Osteoblast (primary cell): Measurements from ENCODE around the gene KCNMB4. TPM values are rescaled to one million over a fixed set of nuclear protein-coding genes. Genes with fewer than 3 reads are reported as not detected.

Source experiments
- DNase-seq: peaks from one replicate; pipeline ENCODE4 v3.0.0; 2011; ENCODE audit warnings: low spot score, mixed read lengths; ENCODE audit not compliant: insufficient read length; ENCODE audit errors: missing footprints
- H2AFZ ChIP-seq: 2 replicates; pipeline ENCODE4 v1.6.0; 2011; ENCODE audit warnings: mild to moderate bottlenecking, low read length
- H3K27ac ChIP-seq: 2 replicates; pipeline ENCODE4 v1.5.1; 2011; ENCODE audit warnings: mild to moderate bottlenecking, low read depth, low read length, moderate library complexity
- H3K27me3 ChIP-seq: 2 replicates; pipeline ENCODE4 v1.6.0; 2012; ENCODE audit warnings: mild to moderate bottlenecking, control low read depth, inconsistent platforms, low read length, moderate library complexity; ENCODE audit not compliant: insufficient read depth
- H3K36me3 ChIP-seq: 2 replicates; pipeline ENCODE4 v1.5.1; 2011; ENCODE audit warnings: mild to moderate bottlenecking, low read length, control low read depth, moderate library complexity; ENCODE audit not compliant: insufficient read depth
- H3K4me1 ChIP-seq: 2 replicates; pipeline ENCODE4 v1.5.1; 2011; ENCODE audit warnings: mild to moderate bottlenecking, low read length, control low read depth, moderate library complexity; ENCODE audit not compliant: insufficient read depth
- H3K4me2 ChIP-seq: 2 replicates; pipeline ENCODE4 v1.6.0; 2011; ENCODE audit warnings: mild to moderate bottlenecking, low read length; ENCODE audit not compliant: insufficient read depth
- H3K4me3 ChIP-seq: fragments of 200-600 bp; sonication (generic); 3 replicates; pipeline ENCODE4 v1.5.1; 2012; ENCODE audit warnings: mild to moderate bottlenecking, low read length, inconsistent platforms; ENCODE audit not compliant: insufficient read depth
- H3K79me2 ChIP-seq: 2 replicates; pipeline ENCODE4 v1.6.0; 2012; ENCODE audit warnings: mild to moderate bottlenecking, low read length, control low read depth, inconsistent platforms; ENCODE audit not compliant: insufficient read depth
- H3K9me3 ChIP-seq: 2 replicates; pipeline ENCODE4 v1.5.1; 2011; ENCODE audit warnings: low read depth, low read length, control low read depth
- H4K20me1 ChIP-seq: 2 replicates; pipeline ENCODE4 v1.6.0; 2012; ENCODE audit warnings: mild to moderate bottlenecking, low read length, control low read depth; ENCODE audit not compliant: insufficient read depth
- total RNA-seq: library from RNA; depleted of rRNA; stranded (reverse); fragments of >200 nt; gene quantifications from 2 replicates; pipeline ENCODE4 v1.2.3, GENCODE V29; 2012
- TF ChIP-seq, protein P1 (sequence below): IDR thresholded peaks from 2 replicates; pipeline ENCODE4 v1.5.1; 2011; ENCODE audit warnings: mild to moderate bottlenecking, low read depth, low read length, moderate library complexity; ENCODE audit errors: extremely low read depth

Gene KCNMB4
- total RNA-seq, 1 donor, result under 0.01 TPM

DNA sequence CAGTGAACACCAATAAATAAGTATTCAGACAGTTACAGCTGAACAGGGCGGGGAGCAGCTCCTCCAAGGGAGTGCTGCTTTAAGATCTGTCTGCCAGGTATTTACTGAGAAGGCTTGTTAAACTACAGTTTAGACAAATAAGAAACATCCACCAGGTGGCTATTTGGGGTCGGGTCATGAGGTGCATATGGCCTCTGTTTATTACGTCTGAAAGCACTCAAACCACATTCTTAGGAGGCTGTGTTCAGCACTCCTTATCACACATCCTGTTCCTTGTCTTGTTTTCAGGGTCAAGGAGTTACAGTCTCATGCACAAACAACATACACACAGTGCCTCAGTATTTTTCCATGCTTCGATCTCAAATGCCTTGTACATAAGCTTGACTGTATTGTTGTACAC lies 78.8 kb downstream of the KCNMB4 start:
- TF ChIP-seq, protein P1, sequence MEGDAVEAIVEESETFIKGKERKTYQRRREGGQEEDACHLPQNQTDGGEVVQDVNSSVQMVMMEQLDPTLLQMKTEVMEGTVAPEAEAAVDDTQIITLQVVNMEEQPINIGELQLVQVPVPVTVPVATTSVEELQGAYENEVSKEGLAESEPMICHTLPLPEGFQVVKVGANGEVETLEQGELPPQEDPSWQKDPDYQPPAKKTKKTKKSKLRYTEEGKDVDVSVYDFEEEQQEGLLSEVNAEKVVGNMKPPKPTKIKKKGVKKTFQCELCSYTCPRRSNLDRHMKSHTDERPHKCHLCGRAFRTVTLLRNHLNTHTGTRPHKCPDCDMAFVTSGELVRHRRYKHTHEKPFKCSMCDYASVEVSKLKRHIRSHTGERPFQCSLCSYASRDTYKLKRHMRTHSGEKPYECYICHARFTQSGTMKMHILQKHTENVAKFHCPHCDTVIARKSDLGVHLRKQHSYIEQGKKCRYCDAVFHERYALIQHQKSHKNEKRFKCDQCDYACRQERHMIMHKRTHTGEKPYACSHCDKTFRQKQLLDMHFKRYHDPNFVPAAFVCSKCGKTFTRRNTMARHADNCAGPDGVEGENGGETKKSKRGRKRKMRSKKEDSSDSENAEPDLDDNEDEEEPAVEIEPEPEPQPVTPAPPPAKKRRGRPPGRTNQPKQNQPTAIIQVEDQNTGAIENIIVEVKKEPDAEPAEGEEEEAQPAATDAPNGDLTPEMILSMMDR, result no peak
- Histone ChIP-seq H3K36me3 (no peaks in the 10 kb centered on the region), H2AFZ (no peak overlapping the region), H3K9me3 (no peaks in the 10 kb centered on the region), H3K79me2 (no peaks in the 10 kb centered on the region), H3K4me1 (no peaks in the 10 kb centered on the region), H3K27me3 (no peaks in the 10 kb centered on the region), H3K27ac (no peak overlapping the region), H3K4me2 (no peak overlapping the region), H3K4me3 (no peak overlapping the region), H4K20me1 (no peaks in the 10 kb centered on the region)
- no peak for DNase-seq

DNA sequence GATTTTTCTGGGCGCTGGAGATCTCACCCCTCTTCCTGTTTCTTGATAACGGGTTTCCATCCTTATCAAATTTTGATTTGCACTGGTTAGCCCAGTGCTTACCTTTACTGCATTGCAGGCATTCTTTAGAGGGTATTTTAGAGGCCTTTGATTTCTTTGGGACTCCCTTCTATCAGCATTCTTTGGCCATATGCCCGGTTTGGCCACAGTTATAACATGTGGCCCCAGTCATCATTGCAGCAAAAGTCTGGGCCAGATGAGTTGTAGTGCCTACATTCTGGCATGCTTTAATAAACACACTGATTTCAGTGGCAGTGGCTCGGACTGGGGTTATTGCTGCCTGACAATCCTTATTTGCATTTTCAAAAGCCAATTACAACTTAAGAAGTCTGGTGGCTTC lies 82.3 kb downstream of the KCNMB4 start:
- Histone ChIP-seq H2AFZ (no peak overlapping the region), H3K36me3 (no peaks in the 10 kb centered on the region), H3K27ac (no peak overlapping the region), H4K20me1 (no peaks in the 10 kb centered on the region), H3K4me1 (no peaks in the 10 kb centered on the region), H3K4me2 (no peak overlapping the region), H3K27me3 (no peaks in the 10 kb centered on the region), H3K79me2 (no peaks in the 10 kb centered on the region), H3K9me3 (no peaks in the 10 kb centered on the region), H3K4me3 (no peak overlapping the region)
- no peak for DNase-seq
- TF ChIP-seq, protein P1, result no peak

DNA sequence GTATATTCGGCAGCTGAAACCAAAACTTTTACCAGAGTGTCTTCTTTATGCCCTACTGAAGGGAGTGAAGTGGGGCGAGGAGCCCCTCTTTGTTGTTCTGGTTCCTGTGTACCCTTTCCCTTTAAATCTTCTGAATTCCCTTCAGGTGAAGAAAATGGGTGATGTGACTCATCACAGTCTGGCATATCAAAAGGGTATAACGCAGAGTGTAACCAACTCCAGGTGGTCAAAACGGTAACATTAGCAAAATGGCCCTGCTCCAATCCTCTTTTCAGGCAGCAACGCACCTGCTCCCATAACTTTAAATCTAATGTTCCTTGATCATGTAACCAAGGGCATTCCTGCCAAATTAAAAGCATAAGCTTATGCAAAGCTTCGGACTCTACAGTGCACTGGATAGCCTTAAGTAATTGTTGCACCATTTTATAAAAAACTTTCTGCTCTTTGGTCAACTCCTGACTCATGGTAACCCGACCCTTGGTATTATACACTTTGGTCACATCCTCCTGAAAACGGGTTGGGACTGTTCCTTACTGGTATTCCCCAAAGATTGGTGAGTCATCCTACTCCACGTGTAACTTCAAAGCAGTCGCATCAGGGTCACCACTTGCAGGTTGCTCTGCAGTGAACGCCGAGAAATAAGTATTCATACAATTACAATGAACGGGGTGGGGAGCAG lies 83.1 kb downstream of the KCNMB4 start:
- H2AFZ ChIP-seq, result no peak overlapping the region
- no peaks in the 10 kb centered on the region for H3K79me2 ChIP-seq
- no peaks in the 10 kb centered on the region for H4K20me1 ChIP-seq
- no peaks in the 10 kb centered on the region for H3K4me1 ChIP-seq
- no peak for DNase-seq
- no peaks in the 10 kb centered on the region for H3K9me3 ChIP-seq
- no peaks in the 10 kb centered on the region for H3K27me3 ChIP-seq
- no peaks in the 10 kb centered on the region for H3K36me3 ChIP-seq
- H3K4me3 ChIP-seq, result no peak overlapping the region
- TF ChIP-seq, protein P1, result no peak
- H3K27ac ChIP-seq, result no peak overlapping the region
- no peak overlapping the region for H3K4me2 ChIP-seq

DNA sequence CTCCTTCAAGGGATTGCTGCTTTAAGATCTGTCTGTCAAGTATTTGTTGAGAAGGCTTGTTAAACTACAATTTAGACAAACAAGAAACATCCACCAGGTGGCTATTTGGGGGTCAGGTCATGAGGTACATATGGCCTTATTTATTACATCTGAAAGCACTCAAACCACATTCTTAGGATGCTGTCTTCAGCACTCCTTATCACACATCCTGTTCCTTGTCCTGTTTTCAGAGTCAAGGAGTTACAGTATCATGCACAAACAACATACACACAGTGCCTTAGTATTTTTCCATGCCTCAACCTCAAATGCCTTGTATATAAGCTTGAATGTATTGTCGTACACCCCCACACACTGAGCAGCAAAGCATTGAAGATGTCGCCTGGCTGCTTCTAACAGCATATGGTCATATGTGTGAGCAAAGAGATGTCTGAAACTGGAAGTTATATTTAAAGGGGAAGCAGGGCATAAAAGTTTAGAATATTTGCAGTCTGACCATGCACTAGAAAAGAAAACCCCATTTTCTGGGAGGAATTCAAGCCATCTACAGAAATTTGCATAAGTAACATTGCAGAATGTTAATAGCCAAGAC lies 83.8 kb downstream of the KCNMB4 start:
- no peak overlapping the region for H3K27ac ChIP-seq
- H3K36me3 ChIP-seq, result no peaks in the 10 kb centered on the region
- no peaks in the 10 kb centered on the region for H3K4me1 ChIP-seq
- no peaks in the 10 kb centered on the region for H3K9me3 ChIP-seq
- no peak for DNase-seq
- no peak overlapping the region for H3K4me2 ChIP-seq
- H3K27me3 ChIP-seq, result no peaks in the 10 kb centered on the region
- H3K4me3 ChIP-seq, result no peak overlapping the region
- no peak overlapping the region for H2AFZ ChIP-seq
- TF ChIP-seq, protein P1, result no peak
- H4K20me1 ChIP-seq, result no peaks in the 10 kb centered on the region
- H3K79me2 ChIP-seq, result no peaks in the 10 kb centered on the region
